ENCODE data around the gene CSF3R.
A peak's percentile ranks its signal among the peaks of the same experiment; 100 is the strongest.

CSF3R gene

GRCh38 chr1:36457691-36458090 lies 25.0 kb downstream of the CSF3R start:
- no peak for DNase-seq (ENCODE audit: low spot score)

GRCh38 chr1:36456391-36456928 lies 26.3 kb downstream of the CSF3R start:
- DNase-seq (ENCODE audit: low spot score): no peak

DNA sequence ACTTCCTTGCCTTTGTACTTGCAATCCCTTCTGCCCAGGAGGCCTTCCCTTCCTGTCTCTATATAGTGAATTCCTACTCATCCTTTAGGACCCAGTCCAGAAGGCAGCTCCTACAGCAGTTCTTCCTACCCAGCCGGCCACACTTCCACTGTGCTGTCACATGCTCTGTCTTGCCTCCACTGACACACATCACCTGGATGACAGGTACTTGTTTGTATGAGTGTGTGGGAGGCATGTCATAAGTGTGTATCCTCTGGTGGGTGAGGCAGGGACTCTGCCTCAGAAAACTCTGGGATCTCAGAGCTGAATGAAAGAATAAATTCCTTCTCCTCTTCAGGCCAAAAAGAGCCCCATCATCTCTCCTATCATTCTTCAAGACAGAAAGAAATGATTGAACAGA lies 27.3 kb downstream of the CSF3R start:
- no peak for DNase-seq (ENCODE audit: low spot score)

GRCh38 chr1:36453600-36454388 lies 28.9 kb downstream of the CSF3R start:
- no peak for DNase-seq (ENCODE audit: low spot score)

DNA sequence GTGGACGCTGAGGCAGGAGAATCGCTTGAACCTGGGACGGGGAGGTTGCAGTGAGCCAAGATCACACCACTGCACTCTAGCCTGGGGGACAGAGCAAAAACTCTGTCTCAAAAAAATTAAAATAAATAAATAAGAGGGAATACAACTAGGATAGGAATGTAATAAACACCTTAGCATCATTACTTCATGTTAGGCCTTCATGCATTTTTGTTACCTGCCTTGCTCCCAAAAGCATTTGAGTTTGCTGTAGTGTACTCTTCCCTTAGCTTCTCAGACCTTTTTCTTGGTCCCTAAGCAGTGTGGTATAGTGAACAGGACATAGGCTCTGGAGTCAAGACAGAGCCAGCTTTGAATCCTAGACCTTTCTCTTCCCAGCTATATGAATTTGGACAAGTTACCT lies 29.7 kb downstream of the CSF3R start:
- DNase-seq (ENCODE audit: low spot score): no peak

DNA sequence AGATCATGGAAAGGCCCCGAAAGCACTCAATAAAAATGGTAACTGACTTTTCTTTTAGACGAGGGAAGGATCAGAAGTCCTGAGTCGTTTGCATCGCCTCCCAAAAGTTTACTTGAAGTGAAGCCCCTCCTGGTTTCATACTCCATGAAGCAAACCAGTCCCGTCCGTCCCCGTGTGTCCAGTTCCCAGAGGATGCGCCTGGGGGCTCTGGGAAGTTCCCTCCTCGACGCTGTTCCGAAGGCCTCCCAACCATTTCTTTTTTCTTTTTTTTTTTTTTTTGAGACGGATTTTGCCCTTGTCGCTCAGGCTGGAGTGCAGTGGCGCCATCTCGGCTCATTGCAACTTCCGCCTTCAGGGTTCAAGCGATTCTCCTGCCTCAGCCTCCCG lies 31.8 kb downstream of the CSF3R start:
- no peak for DNase-seq (ENCODE audit: low spot score)

DNA sequence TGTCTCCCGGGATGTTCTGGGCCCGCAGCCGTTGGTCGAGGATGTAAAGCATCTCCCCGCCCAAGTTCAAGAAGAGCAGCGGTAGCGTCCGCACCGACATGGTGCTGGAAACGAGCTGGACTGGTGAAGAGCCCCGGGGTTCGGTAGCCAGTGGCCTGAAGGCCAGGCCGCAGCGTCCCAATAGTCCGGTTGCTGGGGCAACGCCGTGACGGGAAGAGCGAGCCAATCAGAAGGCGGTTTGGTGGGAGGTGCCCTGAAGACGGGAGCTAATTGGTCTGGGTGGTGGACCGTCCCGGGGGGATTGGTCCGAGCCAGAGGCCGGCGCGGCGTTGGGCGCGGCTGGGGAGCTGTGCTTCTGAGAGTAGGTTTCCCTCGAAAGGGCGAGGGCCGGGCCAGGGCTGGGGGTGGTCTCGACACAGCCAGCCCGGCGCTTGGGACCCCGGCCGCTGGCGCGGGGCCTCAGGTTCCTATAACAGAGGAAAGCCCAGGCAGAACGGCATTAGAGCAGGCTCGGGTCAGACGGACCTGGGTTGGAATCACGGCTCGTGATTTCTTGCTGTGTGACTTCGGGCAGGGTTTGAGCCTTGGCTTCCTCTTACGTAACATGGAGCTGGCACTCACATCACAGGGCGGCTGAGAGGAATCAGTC lies 32.3 kb downstream of the CSF3R start, which contains the start of gene OSCP1:
Gene OSCP1, minus strand, starts transcription at position 182 of the 649 bp plus-strand sequence. Its CDS starts 82 bp downstream, at position 100.
- peak; percentile 98 for DNase-seq (ENCODE audit: low spot score)

DNA sequence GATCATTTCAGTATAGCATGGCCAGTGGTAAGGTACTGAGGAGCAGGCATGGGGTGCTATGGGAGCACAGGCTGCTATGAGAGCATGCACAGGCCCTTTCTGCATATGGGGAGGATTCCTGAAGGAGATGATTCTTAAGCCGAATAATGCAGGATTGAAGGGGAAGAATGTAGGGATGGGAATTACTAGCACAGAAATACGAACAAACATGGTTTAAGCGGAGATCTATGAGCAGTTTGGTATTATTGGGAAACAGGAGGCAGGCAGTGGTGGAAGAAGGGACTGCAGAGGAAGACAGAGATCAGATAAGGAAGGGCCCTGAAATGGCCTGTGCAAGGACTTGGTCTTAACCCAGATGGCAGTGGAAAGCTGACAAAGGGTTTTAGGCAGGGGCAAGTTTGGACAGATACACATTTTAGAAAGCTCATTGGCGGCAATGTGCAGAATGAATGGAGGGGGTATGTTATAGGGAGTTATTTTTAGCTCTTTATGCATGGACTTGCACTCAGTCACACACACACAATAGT lies 34.1 kb downstream of the CSF3R start:
- no peak for DNase-seq (ENCODE audit: low spot score)

DNA sequence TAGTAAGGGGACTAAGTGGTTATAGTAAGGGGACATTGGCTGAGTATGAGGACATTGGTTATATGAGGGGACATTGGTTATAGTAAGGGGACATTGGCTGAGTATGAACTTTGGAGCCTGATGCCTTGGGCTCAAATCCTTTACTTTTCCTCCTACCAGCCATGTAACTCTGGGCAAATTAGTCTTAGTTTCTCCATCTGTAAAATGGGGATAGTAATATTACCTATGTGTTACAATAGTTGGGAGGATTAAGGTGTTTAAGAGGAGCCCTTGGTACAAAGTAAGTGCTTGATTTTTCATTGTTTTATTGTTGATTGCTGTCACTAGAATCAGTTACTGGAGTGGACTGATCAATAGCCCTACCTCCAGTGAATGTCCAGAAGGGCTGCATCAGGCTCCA lies 35.3 kb downstream of the CSF3R start:
- no peak for DNase-seq (ENCODE audit: low spot score)

- no peak for DNase-seq (ENCODE audit: low spot score)
These were observed 36.0 kb downstream of the CSF3R start for GRCh38 chr1:36446746-36447145.

GRCh38 chr1:36446271-36446670 lies 36.4 kb downstream of the CSF3R start:
- peak; percentile 32 for DNase-seq (ENCODE audit: low spot score)

- no peak for DNase-seq (ENCODE audit: low spot score)
These were observed 39.4 kb downstream of the CSF3R start for GRCh38 chr1:36443297-36443696.

- no peak for DNase-seq (ENCODE audit: low spot score)
These were observed 40.4 kb downstream of the CSF3R start for GRCh38 chr1:36442337-36442736.

DNA sequence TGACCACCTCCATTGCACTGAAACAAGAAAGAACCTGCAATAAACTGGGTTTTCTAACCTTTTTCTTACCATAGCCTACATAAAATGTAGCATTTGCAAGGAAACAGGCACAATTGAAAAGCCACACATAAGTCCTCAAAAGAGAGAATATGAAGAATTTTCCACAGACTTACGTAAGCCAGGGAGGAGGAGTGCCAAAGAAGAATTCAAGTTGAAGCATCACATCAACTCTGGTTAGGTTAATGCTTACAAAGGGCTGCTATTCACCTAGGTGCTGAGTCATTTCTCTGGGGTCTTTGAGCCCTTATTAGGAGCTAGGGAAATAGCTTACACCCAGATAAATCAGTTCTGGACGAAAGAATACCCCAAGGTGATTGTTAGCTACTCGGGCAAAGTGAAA lies 42.1 kb downstream of the CSF3R start:
- DNase-seq (ENCODE audit: low spot score): no peak

GRCh38 chr1:36440044-36440443 lies 42.7 kb downstream of the CSF3R start:
- no peak for DNase-seq (ENCODE audit: low spot score)

DNA sequence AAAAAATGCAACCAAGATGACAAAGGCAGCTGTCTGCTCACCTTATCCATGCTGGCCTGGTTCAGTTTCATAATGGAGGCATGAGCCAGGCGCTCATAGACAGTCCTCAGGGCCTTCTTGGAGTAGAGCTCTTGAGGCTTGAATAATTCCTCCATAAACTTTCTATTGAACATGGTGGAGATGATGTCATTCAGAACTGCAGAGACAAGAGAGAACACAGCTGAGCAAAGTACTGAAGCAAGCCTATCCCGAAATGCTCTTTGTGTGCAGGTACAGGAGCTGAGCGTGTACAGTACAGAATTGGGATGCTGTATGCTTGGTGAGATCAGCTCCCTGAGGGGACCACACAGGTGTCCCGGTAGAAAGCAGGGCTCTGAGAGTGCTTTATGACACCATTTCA lies 44.0 kb downstream of the CSF3R start:
- DNase-seq (ENCODE audit: low spot score): no peak

DNA sequence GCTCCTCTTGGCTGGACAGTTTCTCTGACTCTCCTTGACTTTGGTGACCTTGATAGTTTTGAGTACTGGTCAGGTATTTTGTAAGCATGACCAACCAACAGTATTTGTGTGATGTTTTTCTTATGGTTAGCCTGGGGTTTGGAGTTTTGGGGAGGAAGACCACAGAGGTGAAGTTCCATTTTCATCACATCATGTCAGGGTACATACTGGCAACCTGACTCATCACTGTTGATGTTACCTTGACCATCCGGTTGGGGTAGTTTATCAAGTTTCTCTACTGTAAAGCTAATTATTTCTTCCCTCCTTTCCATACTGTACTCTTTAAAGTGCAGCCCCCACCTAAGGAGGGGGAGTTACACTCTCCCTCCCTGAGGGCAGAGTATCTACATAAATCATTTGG lies 45.9 kb downstream of the CSF3R start:
- no peak for DNase-seq (ENCODE audit: low spot score)

- DNase-seq (ENCODE audit: low spot score): no peak
These were observed 49.6 kb downstream of the CSF3R start for GRCh38 chr1:36433102-36433501.

DNA sequence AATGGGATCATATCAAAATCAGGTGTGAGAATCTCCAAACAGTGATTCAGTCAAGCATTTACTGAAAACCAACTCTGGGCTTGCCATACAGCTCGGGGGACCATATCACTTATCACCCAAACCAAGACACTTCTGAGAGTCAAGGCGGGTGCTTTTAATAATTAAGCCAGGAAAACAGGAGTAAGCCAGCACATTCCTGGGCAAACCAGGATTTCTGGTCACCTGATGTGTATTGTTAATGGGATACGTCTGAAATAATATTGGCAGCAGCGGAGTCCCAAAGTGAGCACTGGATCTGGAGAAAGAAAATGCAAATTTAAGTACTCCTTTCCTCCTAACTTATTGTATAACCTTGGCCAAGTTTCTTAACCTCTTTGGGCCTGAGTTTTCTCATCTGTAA lies 50.1 kb downstream of the CSF3R start:
- no peak for DNase-seq (ENCODE audit: low spot score)

DNA sequence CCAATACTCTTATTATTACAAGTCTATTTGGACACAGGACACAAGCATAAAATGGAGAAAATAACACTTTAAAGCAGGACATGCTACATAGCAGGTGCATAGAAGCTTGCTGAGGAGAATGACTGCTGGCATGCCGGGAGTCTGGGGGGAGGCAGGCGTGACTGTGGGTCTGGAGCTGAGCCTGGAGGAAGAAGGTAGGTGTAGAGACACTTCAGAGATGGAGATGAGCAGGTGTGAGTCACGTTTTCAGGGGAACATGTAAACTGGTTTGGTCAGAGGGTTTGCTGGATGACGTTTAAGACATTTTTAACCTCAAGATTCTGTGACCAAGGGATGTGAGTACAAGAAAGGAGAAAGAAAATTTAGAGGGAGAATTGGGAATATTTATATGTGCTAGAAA lies 56.9 kb downstream of the CSF3R start:
- no peak for DNase-seq (ENCODE audit: low spot score)

GRCh38 chr1:36421649-36422048 lies 61.1 kb downstream of the CSF3R start:
- no peak for DNase-seq (ENCODE audit: low spot score)

GRCh38 chr1:36420836-36421317 lies 61.8 kb downstream of the CSF3R start:
- DNase-seq (ENCODE audit: low spot score): peak; percentile 92

GRCh38 chr1:36420409-36420808 lies 62.3 kb downstream of the CSF3R start:
- DNase-seq (ENCODE audit: low spot score): no peak
